K562 (cell line): ENCODE results near the gene MMRN1. TPM values are rescaled to one million over a fixed set of nuclear protein-coding genes. Genes with fewer than 3 reads are reported as not detected.

Source experiments
- ARID1B ChIP-seq: fragments of 450-650 bp; IDR thresholded peaks from 2 replicates; pipeline ENCODE4 v1.6.1; 2016; ENCODE audit warnings: antibody characterized with exemption, mild to moderate bottlenecking, inconsistent platforms
- CBFA2T2 ChIP-seq: fragments of 450-650 bp; conservative IDR thresholded peaks from 2 replicates; pipeline ENCODE4 v1.6.1; 2017; ENCODE audit warnings: mild to moderate bottlenecking
- CBFA2T3 ChIP-seq: fragments of 450-650 bp; IDR thresholded peaks from 2 replicates; pipeline ENCODE4 v1.6.1; 2017
- CC2D1A ChIP-seq: fragments of 450-650 bp; IDR thresholded peaks from 2 replicates; pipeline ENCODE4 v1.6.1; 2017; ENCODE audit warnings: mild to moderate bottlenecking
- CREB1 ChIP-seq, 2 experiments: sonication (generic) in 1 of 2; formaldehyde crosslinking in 1 of 2; IDR thresholded peaks; 2 replicates each; pipeline versions ENCODE4 v1.6.1 to v1.8.0; 2012 to 2022; ENCODE audit warnings: inconsistent platforms in 1 of 2, mild to moderate bottlenecking in 1 of 2, missing genetic modification reagents in 1 of 2, moderate library complexity in 1 of 2
- EP300 ChIP-seq: IDR thresholded peaks from 2 replicates; pipeline ENCODE4 v1.6.1; 2012; ENCODE audit warnings: low read length, improper control_type of control experiment
- JUND ChIP-seq, 2 experiments: IDR thresholded peaks; 2 replicates in 1 of 2; 3 replicates in 1 of 2; pipeline ENCODE4 v1.6.1; 2011; ENCODE audit warnings: borderline replicate concordance in 2 of 2, low read depth in 2 of 2, low read length in 2 of 2, improper control_type of control experiment in 1 of 2, missing biosample characterization in 1 of 2, missing genetic modification characterization in 1 of 2, missing genetic modification reagents in 1 of 2
- LEF1 ChIP-seq: fragments of 450-650 bp; IDR thresholded peaks from 2 replicates; pipeline ENCODE4 v1.6.1; 2016; ENCODE audit warnings: mild to moderate bottlenecking
- MTA2 ChIP-seq: fragments of 450-650 bp; IDR thresholded peaks from 2 replicates; pipeline ENCODE4 v1.6.1; 2016; ENCODE audit warnings: low read depth
- MYBL2 ChIP-seq, 2 experiments: fragments of 450-650 bp in 1 of 2; sonication (generic) in 1 of 2; formaldehyde crosslinking in 1 of 2; IDR thresholded peaks; 2 replicates each; pipeline versions ENCODE4 v1.6.1 to v1.8.1; 2017 to 2022; ENCODE audit warnings: borderline replicate concordance in 1 of 2, inconsistent platforms in 1 of 2, low read depth in 1 of 2, mild to moderate bottlenecking in 1 of 2, missing genetic modification reagents in 1 of 2, moderate library complexity in 1 of 2
- NCOR1 ChIP-seq: fragments of 450-650 bp; IDR thresholded peaks from 2 replicates; pipeline ENCODE4 v1.6.1; 2016; ENCODE audit warnings: mild to moderate bottlenecking, moderate library complexity
- NFYB ChIP-seq: IDR thresholded peaks from 2 replicates; pipeline ENCODE4 v1.6.1; 2011; ENCODE audit warnings: mild to moderate bottlenecking, moderate library complexity; ENCODE audit not compliant: insufficient read length; ENCODE audit errors: extremely low read depth
- PML ChIP-seq: IDR thresholded peaks from 2 replicates; pipeline ENCODE4 v1.6.1; 2012; ENCODE audit warnings: low read length, inconsistent platforms
- SMARCA4 ChIP-seq: fragments of 450-650 bp; IDR thresholded peaks from 2 replicates; pipeline ENCODE4 v1.6.1; 2016
- SMARCE1 ChIP-seq: fragments of 450-650 bp; IDR thresholded peaks from 2 replicates; pipeline ENCODE4 v1.7.1; 2016; ENCODE audit warnings: mild to moderate bottlenecking
- STAT5A ChIP-seq: IDR thresholded peaks from 2 replicates; pipeline ENCODE4 v1.6.1; 2012; ENCODE audit warnings: low read length, inconsistent platforms, borderline replicate concordance
- TAL1 ChIP-seq: fragments of 450-650 bp; IDR thresholded peaks from 2 replicates; pipeline ENCODE4 v1.6.1; 2016; ENCODE audit warnings: mild to moderate bottlenecking
- TCF3 ChIP-seq: sonication (generic); formaldehyde crosslinking; IDR thresholded peaks from 2 replicates; pipeline ENCODE4 v1.4.0; 2020; ENCODE audit warnings: mild to moderate bottlenecking, missing genetic modification reagents
- TEAD4 ChIP-seq, 2 experiments: sonication (generic) in 1 of 2; formaldehyde crosslinking in 1 of 2; IDR thresholded peaks; 2 replicates each; pipeline versions ENCODE4 v1.6.1 to v1.8.0; 2012 to 2022; ENCODE audit warnings: borderline replicate concordance in 1 of 2, inconsistent platforms in 1 of 2, low read length in 1 of 2, mild to moderate bottlenecking in 1 of 2, missing genetic modification reagents in 1 of 2
- USF2 ChIP-seq: sonication (generic); formaldehyde crosslinking; IDR thresholded peaks from 2 replicates; pipeline ENCODE4 v1.5.0; 2020; ENCODE audit warnings: missing genetic modification reagents
- ZNF77 ChIP-seq: fragments of 250-450 bp; sonication (Bioruptor Pico); IDR thresholded peaks from 2 replicates; pipeline ENCODE4 v1.5.0; 2020
- polyA plus RNA-seq, 8 experiments: library from polyadenylated mRNA; depleted of rRNA in 4 of 8; stranded (reverse) in 5 of 8; unstranded in 3 of 8; fragments of >200 nt; fragmentation: Nextera tagmentation in 2 of 8; fragmentation: Illumina TruSeq in 1 of 8; extraction: Ambion mirVana in 2 of 8; extraction: Trizol in 1 of 8; gene quantifications; 2 replicates each; pipeline versions ENCODE4 v1.2.1 to v1.2.3, GENCODE V29; 2011 to 2014; ENCODE audit warnings: inconsistent platforms in 1 of 8, missing spikeins in 1 of 8
- total RNA-seq, 7 experiments: library from RNA; depleted of rRNA in 6 of 7; stranded (reverse); fragments of >200 nt in 6 of 7; fragmentation: Illumina TruSeq in 2 of 7; extraction: Trizol in 2 of 7; gene quantifications; 2 replicates each; pipeline versions ENCODE4 v1.2.1 to v1.2.3, GENCODE V29; 2011 to 2021; ENCODE audit warnings: low replicate concordance in 1 of 7
- TF ChIP-seq, protein P1 (sequence below): fragments of 250-450 bp; sonication (Bioruptor Pico); IDR thresholded peaks from 2 replicates; pipeline ENCODE4 v1.8.0; 2022; ENCODE audit warnings: inconsistent platforms, mild to moderate bottlenecking, moderate library complexity, borderline replicate concordance
- TF ChIP-seq, protein P2 (sequence below): fragments of 450-650 bp; IDR thresholded peaks from 2 replicates; pipeline ENCODE4 v1.6.1; 2016; ENCODE audit warnings: antibody characterized with exemption

The MMRN1 gene
- total and polyA plus RNA-seq, 9 of the 15 experiments (the other 6 are each of a cell fraction or from before 2014, with no cell fraction given) = 0.01 to 0.06 (median 0.02) TPM; not detected in 6

- TF ChIP-seq USF2 (CRISPR knock-in tag) (no peak), TAL1 (peak; percentile 92), JUND (IDR thresholded peaks at IDR 0.05; ENCODE audit: borderline replicate concordance, low read depth, low read length) (0 out of 2 replicates have a peak, but pooled peaks have one; percentile 17), JUND (tag; IDR thresholded peaks at IDR 0.05; ENCODE audit: borderline replicate concordance, low read depth, low read length) (no peak; the same call in 2 of the 3 replicates), CC2D1A (peak; percentile 85), EP300 (peak; percentile 72; the same call in 1 of the 2 replicates), PML (peak; percentile 79), ZNF77 (no peak), MYBL2 (IDR thresholded peaks at IDR 0.05; ENCODE audit: low read depth) (peak; percentile 50; the same call in 1 of the 2 replicates), MYBL2 (CRISPR knock-in tag; IDR thresholded peaks at IDR 0.05; ENCODE audit: borderline replicate concordance) (no peak), CBFA2T3 (peak; percentile 94), STAT5A (peak; percentile 77), CBFA2T2 (peak; percentile 89), MTA2 (peak; percentile 82), LEF1 (peak; percentile 58; the same call in 1 of the 2 replicates), CREB1 (IDR thresholded peaks at IDR 0.05) (peak; percentile 31; the same call in 1 of the 2 replicates), CREB1 (CRISPR knock-in tag; IDR thresholded peaks at IDR 0.05) (no peak), NFYB (peak; percentile 10), SMARCE1 (peak; percentile 75), SMARCA4 (peak; percentile 66; the same call in 1 of the 2 replicates), TEAD4 (IDR thresholded peaks at IDR 0.05; ENCODE audit: low read length) (peak; percentile 93), TEAD4 (CRISPR knock-in tag; IDR thresholded peaks at IDR 0.05; ENCODE audit: borderline replicate concordance) (no peak), NCOR1 (peak; percentile 84), TCF3 (CRISPR knock-in tag) (peak; percentile 86), ARID1B (peak; percentile 91)
- TF ChIP-seq, protein P1, sequence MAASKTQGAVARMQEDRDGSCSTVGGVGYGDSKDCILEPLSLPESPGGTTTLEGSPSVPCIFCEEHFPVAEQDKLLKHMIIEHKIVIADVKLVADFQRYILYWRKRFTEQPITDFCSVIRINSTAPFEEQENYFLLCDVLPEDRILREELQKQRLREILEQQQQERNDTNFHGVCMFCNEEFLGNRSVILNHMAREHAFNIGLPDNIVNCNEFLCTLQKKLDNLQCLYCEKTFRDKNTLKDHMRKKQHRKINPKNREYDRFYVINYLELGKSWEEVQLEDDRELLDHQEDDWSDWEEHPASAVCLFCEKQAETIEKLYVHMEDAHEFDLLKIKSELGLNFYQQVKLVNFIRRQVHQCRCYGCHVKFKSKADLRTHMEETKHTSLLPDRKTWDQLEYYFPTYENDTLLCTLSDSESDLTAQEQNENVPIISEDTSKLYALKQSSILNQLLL = no peak
- TF ChIP-seq, protein P2, sequence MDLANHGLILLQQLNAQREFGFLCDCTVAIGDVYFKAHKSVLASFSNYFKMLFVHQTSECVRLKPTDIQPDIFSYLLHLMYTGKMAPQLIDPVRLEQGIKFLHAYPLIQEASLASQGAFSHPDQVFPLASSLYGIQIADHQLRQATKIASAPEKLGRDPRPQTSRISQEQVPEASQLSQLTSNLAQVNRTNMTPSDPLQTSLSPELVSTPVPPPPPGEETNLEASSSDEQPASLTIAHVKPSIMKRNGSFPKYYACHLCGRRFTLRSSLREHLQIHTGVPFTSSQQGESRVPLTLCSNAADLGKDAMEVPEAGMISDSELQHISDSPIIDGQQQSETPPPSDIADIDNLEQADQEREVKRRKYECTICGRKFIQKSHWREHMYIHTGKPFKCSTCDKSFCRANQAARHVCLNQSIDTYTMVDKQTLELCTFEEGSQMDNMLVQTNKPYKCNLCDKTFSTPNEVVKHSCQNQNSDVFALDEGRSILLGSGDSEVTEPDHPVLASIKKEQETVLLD = no peak
These were observed 5.4 kb upstream of the MMRN1 start (continued) for GRCh38 chr4:89889289-89889688.
